Caco-2 (cell line): ENCODE data around the gene IPPK. TPM values are rescaled to one million over a fixed set of nuclear protein-coding genes. Genes with fewer than 3 reads are reported as not detected.

Experiments used
- BruUV-seq: library from RNA; stranded (reverse); fragments of 400-500 nt; replicated peaks from 2 replicates; lab custom pipeline; 2021; lab: Mats Ljungman, UMichigan
- CTCF ChIA-PET: fragments of 300-600 bp; sonication (Branson Sonifier 250); formaldehyde crosslinking; loops from one replicate; lab custom pipeline; 2022; ENCODE audit warnings: antibody characterized with exemption; lab: Charles Lee
- POLR2A ChIA-PET: fragments of 300-600 bp; sonication (Branson Sonifier 250); formaldehyde crosslinking; loops from one replicate; lab custom pipeline; 2022; ENCODE audit warnings: antibody characterized with exemption; lab: Charles Lee
- DNase-seq, 2 experiments: peaks; one replicate each; pipeline versions ENCODE4 v3.0.0 to v3.0.0-alpha.2; 2020 to 2022
- H3K27me3 ChIP-seq: replicated peaks from 2 replicates; pipeline ENCODE4 v1.6.0; 2011; ENCODE audit warnings: low read length; ENCODE audit not compliant: control insufficient read depth, insufficient read depth
- H3K36me3 ChIP-seq: 2 replicates; pipeline ENCODE4 v1.5.1; 2011; ENCODE audit warnings: low read length; ENCODE audit not compliant: control insufficient read depth, insufficient read depth
- H3K4me1 ChIP-seq: fragments of 250-450 bp; sonication (Bioruptor Pico); 2 replicates; pipeline ENCODE4 v1.5.1; 2020; ENCODE audit warnings: mild to moderate bottlenecking
- H3K4me3 ChIP-seq: 2 replicates; pipeline ENCODE4 v1.5.1; 2011; ENCODE audit warnings: low read depth, mild to moderate bottlenecking, control low read depth, low read length
- H3K9me3 ChIP-seq: fragments of 250-450 bp; sonication (Bioruptor Pico); 2 replicates; pipeline ENCODE4 v1.5.1; 2020; ENCODE audit warnings: mild to moderate bottlenecking, moderate library complexity
- H3K27ac Mint-ChIP-seq: one replicate; pipeline ENCODE4 v1.8.0; 2022; ENCODE audit warnings: mixed read lengths; ENCODE audit not compliant: unreplicated experiment
- H3K27me3 Mint-ChIP-seq: one replicate; pipeline ENCODE4 v1.8.0; 2022; ENCODE audit warnings: mixed read lengths; ENCODE audit not compliant: insufficient read depth, unreplicated experiment
- H3K36me3 Mint-ChIP-seq: one replicate; pipeline ENCODE4 v1.8.0; 2022; ENCODE audit warnings: mild to moderate bottlenecking, mixed read lengths; ENCODE audit not compliant: insufficient read depth, unreplicated experiment
- H3K4me1 Mint-ChIP-seq: one replicate; pipeline ENCODE4 v1.8.0; 2022; ENCODE audit warnings: low read depth, mixed read lengths; ENCODE audit not compliant: unreplicated experiment
- H3K4me3 Mint-ChIP-seq: one replicate; pipeline ENCODE4 v1.8.0; 2022; ENCODE audit warnings: mild to moderate bottlenecking, moderate library complexity, mixed read lengths; ENCODE audit not compliant: unreplicated experiment
- H3K9me3 Mint-ChIP-seq: one replicate; pipeline ENCODE4 v1.8.0; 2022; ENCODE audit warnings: mixed read lengths; ENCODE audit not compliant: unreplicated experiment
- intact Hi-C: fragments of 100-400 bp; cut with micrococcal nuclease; formaldehyde crosslinking; loops from one replicate; pipeline ENCODE4 v1.10.0; 2022; ENCODE audit not compliant: unreplicated experiment
- total RNA-seq: library from RNA; stranded (reverse); gene quantifications from 2 replicates; pipeline ENCODE4 v1.2.3, GENCODE V29; 2022
- TF ChIP-seq, protein P1 (sequence below), 2 experiments: fragments of 200-600 bp in 1 of 2; IDR thresholded peaks; 1 replicate in 1 of 2; 2 replicates in 1 of 2; pipeline versions ENCODE4 v1.5.1 to v1.8.0; 2011 to 2022; ENCODE audit warnings: antibody characterized with exemption in 1 of 2, control low read depth in 1 of 2, inconsistent platforms in 1 of 2, low read depth in 1 of 2, low read length in 1 of 2, mild to moderate bottlenecking in 1 of 2, moderate library complexity in 1 of 2; ENCODE audit not compliant: insufficient read depth in 1 of 2, severe bottlenecking in 1 of 2, unreplicated experiment in 1 of 2

The IPPK gene
- total RNA-seq, 1 experiment from 2014 or later, result 5.4 TPM

DNA sequence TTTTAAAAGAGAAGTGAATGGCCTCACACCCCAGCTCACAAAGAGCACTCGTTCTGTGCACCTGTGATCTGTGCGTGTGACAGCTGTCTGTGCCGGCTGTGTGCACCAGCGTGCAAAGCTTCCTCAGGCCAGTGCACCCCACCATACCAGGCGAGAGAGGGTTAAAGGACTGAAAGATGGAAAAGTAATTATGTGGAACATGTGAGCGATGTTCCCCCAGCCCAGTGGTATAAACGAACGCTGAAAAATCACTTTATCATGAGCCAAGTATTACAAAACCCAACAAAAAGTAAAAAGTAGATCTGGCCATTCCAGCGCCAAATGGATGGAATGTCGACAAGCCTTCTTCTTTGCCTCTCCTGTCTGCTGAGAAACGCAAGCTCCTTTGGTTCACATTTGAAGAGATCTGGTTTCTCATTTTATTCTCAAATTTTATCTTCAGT is 53.7 kb downstream of the IPPK start:
- TF ChIP-seq, protein P1, sequence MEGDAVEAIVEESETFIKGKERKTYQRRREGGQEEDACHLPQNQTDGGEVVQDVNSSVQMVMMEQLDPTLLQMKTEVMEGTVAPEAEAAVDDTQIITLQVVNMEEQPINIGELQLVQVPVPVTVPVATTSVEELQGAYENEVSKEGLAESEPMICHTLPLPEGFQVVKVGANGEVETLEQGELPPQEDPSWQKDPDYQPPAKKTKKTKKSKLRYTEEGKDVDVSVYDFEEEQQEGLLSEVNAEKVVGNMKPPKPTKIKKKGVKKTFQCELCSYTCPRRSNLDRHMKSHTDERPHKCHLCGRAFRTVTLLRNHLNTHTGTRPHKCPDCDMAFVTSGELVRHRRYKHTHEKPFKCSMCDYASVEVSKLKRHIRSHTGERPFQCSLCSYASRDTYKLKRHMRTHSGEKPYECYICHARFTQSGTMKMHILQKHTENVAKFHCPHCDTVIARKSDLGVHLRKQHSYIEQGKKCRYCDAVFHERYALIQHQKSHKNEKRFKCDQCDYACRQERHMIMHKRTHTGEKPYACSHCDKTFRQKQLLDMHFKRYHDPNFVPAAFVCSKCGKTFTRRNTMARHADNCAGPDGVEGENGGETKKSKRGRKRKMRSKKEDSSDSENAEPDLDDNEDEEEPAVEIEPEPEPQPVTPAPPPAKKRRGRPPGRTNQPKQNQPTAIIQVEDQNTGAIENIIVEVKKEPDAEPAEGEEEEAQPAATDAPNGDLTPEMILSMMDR (IDR thresholded peaks at IDR 0.05; ENCODE audit: insufficient read depth in 1 of 2, low read depth in 1 of 2, low read length in 1 of 2, severe bottlenecking in 1 of 2, unreplicated experiment in 1 of 2), result no peak
- POLR2A ChIA-PET, result no interaction called here
- Mint-ChIP-seq H3K9me3 (no peaks in the 10 kb centered on the region), H3K4me1 (no peaks in the 10 kb centered on the region), H3K36me3 (peaks cover 20% of the 10 kb centered on the region), H3K27ac (no peak overlapping the region), H3K27me3 (no peaks in the 10 kb centered on the region), H3K4me3 (no peak overlapping the region)
- DNase-seq, result no peak
- CTCF ChIA-PET, result no interaction called here
- BruUV-seq, result no TSS peak
- H3K27me3 ChIP-seq, result no peaks in the 10 kb centered on the region
- no peaks in the 10 kb centered on the region for H3K9me3 ChIP-seq
- H3K36me3 ChIP-seq, result no peaks in the 10 kb centered on the region
- no peak overlapping the region for H3K4me3 ChIP-seq
- no peaks in the 10 kb centered on the region for H3K4me1 ChIP-seq
- intact Hi-C loops, result no loop called here

- H3K27ac Mint-ChIP-seq, result no peak overlapping the region
- no TSS peak for BruUV-seq
Observed at GRCh38 chr9:92615790-92616189, 54.1 kb downstream of the IPPK start.

DNA sequence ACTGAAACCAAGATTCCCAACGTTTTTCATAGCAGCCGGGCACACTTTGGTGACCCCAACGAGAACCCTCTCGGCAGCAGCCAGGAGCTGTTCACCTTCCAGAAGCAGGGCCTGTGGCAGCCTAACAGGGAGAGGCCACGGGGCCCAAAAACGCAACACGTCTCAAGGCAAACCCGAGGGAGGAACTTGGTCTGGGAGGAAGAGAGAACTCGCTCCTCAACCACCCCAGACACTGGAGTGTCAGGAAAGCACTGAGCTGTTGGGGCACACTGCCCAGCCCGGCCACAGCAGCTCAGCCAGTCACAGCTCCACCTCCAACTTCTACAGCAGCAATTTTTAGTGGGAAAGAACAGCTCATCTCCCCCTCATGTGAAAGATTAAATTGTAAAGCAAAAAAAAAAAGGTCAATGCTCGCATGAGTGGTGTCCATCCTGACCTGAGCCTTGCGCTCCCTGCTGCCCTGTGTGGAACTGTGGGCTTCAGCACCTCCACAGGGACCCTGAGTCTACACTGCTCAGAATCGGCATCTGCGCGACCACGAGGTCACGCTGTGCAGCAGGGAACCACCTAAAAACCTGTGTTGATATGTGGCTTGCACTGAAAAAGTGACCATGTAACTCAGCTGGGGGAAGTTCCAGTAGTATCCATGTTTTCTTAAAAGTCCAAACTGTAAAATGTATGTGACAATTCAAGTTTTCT is 55.0 kb downstream of the IPPK start:
- H3K4me3 Mint-ChIP-seq, result no peak overlapping the region
- Histone ChIP-seq H3K9me3 (no peaks in the 10 kb centered on the region), H3K4me3 (no peak overlapping the region), H3K36me3 (no peaks in the 10 kb centered on the region), H3K4me1 (no peaks in the 10 kb centered on the region), H3K27me3 (no peaks in the 10 kb centered on the region)
- peaks cover 21% of the 10 kb centered on the region for H3K36me3 Mint-ChIP-seq
- no peaks in the 10 kb centered on the region for H3K27me3 Mint-ChIP-seq
- no peaks in the 10 kb centered on the region for H3K9me3 Mint-ChIP-seq
- ChIA-PET CTCF (no interaction called here), POLR2A (no interaction called here)
- H3K27ac Mint-ChIP-seq, result no peak overlapping the region
- BruUV-seq, result no TSS peak
- TF ChIP-seq, protein P1 (IDR thresholded peaks at IDR 0.05; ENCODE audit: insufficient read depth in 1 of 2, low read depth in 1 of 2, low read length in 1 of 2, severe bottlenecking in 1 of 2, unreplicated experiment in 1 of 2), result no peak
- no peaks in the 10 kb centered on the region for H3K4me1 Mint-ChIP-seq
- DNase-seq, result no peak
- intact Hi-C loops, result no loop called here

More at GRCh38 chr9:92615790-92616189, 54.1 kb downstream of the IPPK start:
- H3K4me3 Mint-ChIP-seq, result no peak overlapping the region
- peaks cover 21% of the 10 kb centered on the region for H3K36me3 Mint-ChIP-seq
- H3K9me3 Mint-ChIP-seq, result no peaks in the 10 kb centered on the region
- DNase-seq, result no peak
- H3K27me3 Mint-ChIP-seq, result no peaks in the 10 kb centered on the region
- intact Hi-C loops, result no loop called here
- no peaks in the 10 kb centered on the region for H3K4me1 Mint-ChIP-seq
- Histone ChIP-seq H3K9me3 (no peaks in the 10 kb centered on the region), H3K36me3 (no peaks in the 10 kb centered on the region), H3K4me3 (no peak overlapping the region), H3K27me3 (no peaks in the 10 kb centered on the region), H3K4me1 (no peaks in the 10 kb centered on the region)
- ChIA-PET CTCF (no interaction called here), POLR2A (no interaction called here)
- TF ChIP-seq, protein P1 (IDR thresholded peaks at IDR 0.05; ENCODE audit: insufficient read depth in 1 of 2, low read depth in 1 of 2, low read length in 1 of 2, severe bottlenecking in 1 of 2, unreplicated experiment in 1 of 2), result no peak
